WTC11 (cell line): ENCODE data around the gene TNPO3. TPM values are rescaled to one million over a fixed set of nuclear protein-coding genes. Genes with fewer than 3 reads are reported as not detected.

Experiments
- ATAC-seq: fragments of 200-7000 bp; cut with Tn5 transposase; 2 replicates; pipeline ENCODE4 v1.10.0; 2021; ENCODE audit warnings: mild to moderate bottlenecking, moderate library complexity
- CTCF ChIA-PET: fragments of 300-600 bp; sonication (Branson Sonifier 250); formaldehyde crosslinking; loops from one replicate; lab custom pipeline; 2021; ENCODE audit warnings: antibody characterized with exemption; lab: Charles Lee
- POLR2A ChIA-PET: fragments of 350-600 bp; sonication (Branson Sonifier 250); formaldehyde crosslinking; loops from one replicate; lab custom pipeline; 2021; ENCODE audit warnings: antibody characterized with exemption; lab: Charles Lee
- DNase-seq: peaks from one replicate; pipeline ENCODE4 v3.0.0; 2021; ENCODE audit warnings: low spot score
- H3K27ac Mint-ChIP-seq: 2 replicates; pipeline ENCODE4 v1.8.0; 2021; ENCODE audit warnings: mixed read lengths
- H3K27me3 Mint-ChIP-seq: 2 replicates; pipeline ENCODE4 v1.8.0; 2021; ENCODE audit warnings: low read depth, mild to moderate bottlenecking, moderate library complexity, mixed read lengths
- H3K36me3 Mint-ChIP-seq: 2 replicates; pipeline ENCODE4 v1.8.0; 2021; ENCODE audit warnings: mixed read lengths
- H3K4me1 Mint-ChIP-seq: 2 replicates; pipeline ENCODE4 v1.8.0; 2022; ENCODE audit warnings: mixed read lengths
- H3K4me3 Mint-ChIP-seq: 2 replicates; pipeline ENCODE4 v1.8.0; 2021; ENCODE audit warnings: mild to moderate bottlenecking, moderate library complexity, mixed read lengths
- H3K9me3 Mint-ChIP-seq: 2 replicates; pipeline ENCODE4 v1.8.0; 2021; ENCODE audit warnings: mixed read lengths
- ATF1 ChIP-seq: sonication (generic); formaldehyde crosslinking; IDR thresholded peaks from 2 replicates; pipeline ENCODE4 v1.8.1; 2023; ENCODE audit warnings: mild to moderate bottlenecking, moderate library complexity, missing genetic modification reagents
- CBFB ChIP-seq: sonication (generic); formaldehyde crosslinking; IDR thresholded peaks from 2 replicates; pipeline ENCODE4 v1.8.1; 2022; ENCODE audit warnings: mild to moderate bottlenecking, low read depth, missing genetic modification reagents
- E2F1 ChIP-seq: sonication (generic); formaldehyde crosslinking; IDR thresholded peaks from 2 replicates; pipeline ENCODE4 v1.8.0; 2022; ENCODE audit warnings: mild to moderate bottlenecking, missing genetic modification reagents
- E2F5 ChIP-seq: sonication (generic); formaldehyde crosslinking; IDR thresholded peaks from 2 replicates; pipeline ENCODE4 v1.8.1; 2022; ENCODE audit warnings: mild to moderate bottlenecking, moderate library complexity, missing genetic modification reagents
- ELF4 ChIP-seq: sonication (generic); formaldehyde crosslinking; IDR thresholded peaks from 2 replicates; pipeline ENCODE4 v1.8.1; 2022; ENCODE audit warnings: low read depth, mild to moderate bottlenecking, moderate library complexity, missing genetic modification reagents
- ETV6 ChIP-seq: sonication (generic); formaldehyde crosslinking; IDR thresholded peaks from 2 replicates; pipeline ENCODE4 v1.8.1; 2022; ENCODE audit warnings: mild to moderate bottlenecking, missing genetic modification reagents
- FOXK1 ChIP-seq: sonication (generic); formaldehyde crosslinking; IDR thresholded peaks from 2 replicates; pipeline ENCODE4 v1.8.0; 2022; ENCODE audit warnings: mild to moderate bottlenecking, moderate library complexity, missing genetic modification reagents
- JUN ChIP-seq: sonication (generic); formaldehyde crosslinking; IDR thresholded peaks from 2 replicates; pipeline ENCODE4 v1.8.0; 2023; ENCODE audit warnings: mild to moderate bottlenecking, missing genetic modification reagents
- MAX ChIP-seq: sonication (generic); formaldehyde crosslinking; IDR thresholded peaks from 2 replicates; pipeline ENCODE4 v1.8.0; 2022; ENCODE audit warnings: mild to moderate bottlenecking, missing genetic modification reagents
- MYBL2 ChIP-seq: sonication (generic); formaldehyde crosslinking; IDR thresholded peaks from 2 replicates; pipeline ENCODE4 v1.8.1; 2023; ENCODE audit warnings: mild to moderate bottlenecking, moderate library complexity, missing genetic modification reagents
- NFATC4 ChIP-seq: fragments of 250-450 bp; sonication (Bioruptor Pico); IDR thresholded peaks from 2 replicates; pipeline ENCODE4 v1.9.0; 2021; ENCODE audit warnings: mild to moderate bottlenecking
- NR3C1 ChIP-seq: sonication (generic); formaldehyde crosslinking; conservative IDR thresholded peaks from 2 replicates; pipeline ENCODE4 v1.8.1; 2023; ENCODE audit warnings: low read depth, mild to moderate bottlenecking, missing genetic modification reagents
- PRDM15 ChIP-seq: sonication (generic); formaldehyde crosslinking; IDR thresholded peaks from 2 replicates; pipeline ENCODE4 v1.8.0; 2022; ENCODE audit warnings: missing genetic modification reagents
- SOX15 ChIP-seq: fragments of 250-450 bp; sonication (Bioruptor Pico); IDR thresholded peaks from 2 replicates; pipeline ENCODE4 v1.9.0; 2021; ENCODE audit warnings: mild to moderate bottlenecking
- TEAD1 ChIP-seq: sonication (generic); formaldehyde crosslinking; IDR thresholded peaks from 2 replicates; pipeline ENCODE4 v1.8.0; 2022; ENCODE audit warnings: mild to moderate bottlenecking, missing genetic modification reagents
- ZBTB21 ChIP-seq: sonication (generic); formaldehyde crosslinking; IDR thresholded peaks from 2 replicates; pipeline ENCODE4 v1.8.1; 2023; ENCODE audit warnings: mild to moderate bottlenecking, missing genetic modification reagents, borderline replicate concordance
- ZNF121 ChIP-seq: sonication (generic); formaldehyde crosslinking; IDR thresholded peaks from 2 replicates; pipeline ENCODE4 v1.8.0; 2023; ENCODE audit warnings: missing genetic modification reagents
- ZNF425 ChIP-seq: fragments of 250-450 bp; sonication (Bioruptor Pico); conservative IDR thresholded peaks from 2 replicates; pipeline ENCODE4 v1.9.0; 2021; ENCODE audit warnings: mild to moderate bottlenecking
- ZNF671 ChIP-seq: fragments of 250-450 bp; sonication (Bioruptor Pico); IDR thresholded peaks from 2 replicates; pipeline ENCODE4 v1.8.0; 2021; ENCODE audit warnings: mild to moderate bottlenecking
- total RNA-seq: library from RNA; stranded (reverse); gene quantifications from 3 replicates; pipeline ENCODE4 v1.2.3, GENCODE V29; 2021

Gene TNPO3
- total RNA-seq, 1 experiment from 2014 or later = 91.7 TPM

- ATAC-seq = no peak
- H3K27ac Mint-ChIP-seq = no peak overlapping the region
- no peak for DNase-seq
- H3K9me3 Mint-ChIP-seq = no peaks in the 10 kb centered on the region
- no peaks in the 10 kb centered on the region for H3K36me3 Mint-ChIP-seq
- TF ChIP-seq CBFB (CRISPR knock-in tag) (no peak), E2F1 (CRISPR knock-in tag) (no peak), TEAD1 (CRISPR knock-in tag) (no peak), ZNF671 (CRISPR knock-in tag) (no peak), ZNF121 (CRISPR knock-in tag) (no peak), JUN (CRISPR knock-in tag) (no peak), ELF4 (CRISPR knock-in tag) (no peak), NFATC4 (no peak)
- peaks cover 45% of the 10 kb centered on the region for H3K27me3 Mint-ChIP-seq
- CTCF ChIA-PET = interaction anchor here (1.2 kb wide), 2 partner anchors 40 to 185 kb away, joined by 5 to 9 read pairs; no protein-coding TSS in a partner anchor
- H3K4me3 Mint-ChIP-seq = no peak overlapping the region
- peaks cover 25% of the 10 kb centered on the region for H3K4me1 Mint-ChIP-seq
- POLR2A ChIA-PET = no interaction called here
Observed at GRCh38 chr7:128906766-128907559, 147.9 kb downstream of the TNPO3 start.

GRCh38 chr7:128906001-128906765, 148.7 kb downstream of the TNPO3 start:
- DNase-seq = no peak
- ChIA-PET CTCF (interaction anchor here (1.2 kb wide), 2 partner anchors 41 to 185 kb away, joined by 5 to 9 read pairs; no protein-coding TSS in a partner anchor), POLR2A (no interaction called here)
- H3K4me3 Mint-ChIP-seq = no peak overlapping the region
- no peaks in the 10 kb centered on the region for H3K36me3 Mint-ChIP-seq
- ATAC-seq = no peak
- H3K27me3 Mint-ChIP-seq = peaks cover 38% of the 10 kb centered on the region
- H3K4me1 Mint-ChIP-seq = peaks cover 17% of the 10 kb centered on the region
- no peaks in the 10 kb centered on the region for H3K9me3 Mint-ChIP-seq
- no peak for TF ChIP-seq ETV6
- TF ChIP-seq MYBL2 = no peak
- no peak for TF ChIP-seq ATF1 (CRISPR knock-in tag)
- TF ChIP-seq FOXK1 (CRISPR knock-in tag) = no peak
- no peak for TF ChIP-seq SOX15 (CRISPR knock-in tag)
- TF ChIP-seq MAX (CRISPR knock-in tag) = no peak
- TF ChIP-seq E2F1 (CRISPR knock-in tag) = no peak
- no peak for TF ChIP-seq NR3C1
- TF ChIP-seq PRDM15 (CRISPR knock-in tag) = no peak
- no peak for TF ChIP-seq NFATC4
- TF ChIP-seq TEAD1 (CRISPR knock-in tag) = no peak
- no peak for TF ChIP-seq ZNF425
- TF ChIP-seq ZBTB21 = no peak
- no peak for TF ChIP-seq E2F5 (CRISPR knock-in tag)
- no peak overlapping the region for H3K27ac Mint-ChIP-seq
